Natural killer cell treated with Interleukin-12 subunit alpha and Interleukin-12 subunit beta and Interleukin-15 and Interleukin-18, amount 100 ng/mL, for 72 hours (primary cell): ENCODE measurements around the gene GNAI3. TPM values are rescaled to one million over a fixed set of nuclear protein-coding genes. Genes with fewer than 3 reads are reported as not detected.
A peak's percentile ranks its signal among the peaks of the same experiment; 100 is the strongest.

ENCODE experiments used
- ATAC-seq, 2 donors: fragments of 150-1000 bp; cut with Tn5 transposase in 1 of 2; sonication (Bioruptor Pico), chemical (Tn5 transposase) in 1 of 2; 2 replicates each; pipeline ENCODE4 v1.10.0; 2021
- DNase-seq: peaks from one replicate; pipeline ENCODE4 v3.0.0; 2022; ENCODE audit warnings: low spot score
- H3K27ac Mint-ChIP-seq, 2 donors: 1 replicate in 1 of 2; 2 replicates in 1 of 2; pipeline ENCODE4 v1.8.0; 2022; ENCODE audit warnings: mixed read lengths in 2 of 2, mild to moderate bottlenecking in 1 of 2, moderate library complexity in 1 of 2
- H3K27me3 Mint-ChIP-seq, 2 donors: 1 replicate in 1 of 2; 2 replicates in 1 of 2; pipeline ENCODE4 v1.8.0; 2022; ENCODE audit warnings: mixed read lengths in 2 of 2
- H3K36me3 Mint-ChIP-seq: one replicate; pipeline ENCODE4 v1.8.0; 2022; ENCODE audit warnings: mixed read lengths
- H3K4me1 Mint-ChIP-seq, 2 donors: 1 replicate in 1 of 2; 2 replicates in 1 of 2; pipeline ENCODE4 v1.8.0; 2022; ENCODE audit warnings: low read depth in 2 of 2, mixed read lengths in 2 of 2, mild to moderate bottlenecking in 1 of 2
- H3K4me3 Mint-ChIP-seq: one replicate; pipeline ENCODE4 v1.8.0; 2022; ENCODE audit warnings: mixed read lengths
- H3K9me3 Mint-ChIP-seq: 2 replicates; pipeline ENCODE4 v1.8.0; 2022; ENCODE audit warnings: mixed read lengths
- total RNA-seq, 2 donors: library from RNA; stranded (reverse); gene quantifications; one replicate each; pipeline ENCODE4 v1.2.3, GENCODE V29; 2022

GNAI3 gene
- total RNA-seq, 2 donors from 2014 or later = 8.9 to 10.0 TPM

- no peak for ATAC-seq
- H3K4me1 Mint-ChIP-seq = peaks cover 15 to 17% of the 10 kb centered on the region in 2 donors
- no peaks in the 10 kb centered on the region for H3K9me3 Mint-ChIP-seq
- DNase-seq = no peak
- H3K4me3 Mint-ChIP-seq = no peak overlapping the region
- H3K27ac Mint-ChIP-seq = no peak overlapping the region
- H3K36me3 Mint-ChIP-seq = no peaks in the 10 kb centered on the region
- peaks cover 0 to 7% of the 10 kb centered on the region in 2 donors for H3K27me3 Mint-ChIP-seq
Measured at GRCh38 chr1:109513110-109513710, 35.2 kb upstream of the GNAI3 start.

- Mint-ChIP-seq H3K4me3 (no peak overlapping the region), H3K36me3 (no peaks in the 10 kb centered on the region), H3K27ac (no peak overlapping the region), H3K9me3 (no peaks in the 10 kb centered on the region), H3K4me1 (peaks cover 4 to 8% of the 10 kb centered on the region in 2 donors), H3K27me3 (peaks cover 0 to 7% of the 10 kb centered on the region in 2 donors)
- DNase-seq (no peak), ATAC-seq (no peak)
Measured at GRCh38 chr1:109514846-109515245, 33.6 kb upstream of the GNAI3 start.

GRCh38 chr1:109516872-109517271 lies 31.5 kb upstream of the GNAI3 start:
- no peaks in the 10 kb centered on the region for H3K4me1 Mint-ChIP-seq
- no peak overlapping the region for H3K27ac Mint-ChIP-seq
- ATAC-seq (no peak), DNase-seq (no peak)
- no peak overlapping the region for H3K4me3 Mint-ChIP-seq
- H3K9me3 Mint-ChIP-seq = no peaks in the 10 kb centered on the region
- H3K27me3 Mint-ChIP-seq = no peaks in the 10 kb centered on the region
- H3K36me3 Mint-ChIP-seq = no peaks in the 10 kb centered on the region

- Mint-ChIP-seq H3K27me3 (peaks cover 0 to 2% of the 10 kb centered on the region in 2 donors), H3K27ac (no peak overlapping the region), H3K4me3 (no peak overlapping the region), H3K4me1 (no peaks in the 10 kb centered on the region), H3K36me3 (no peaks in the 10 kb centered on the region), H3K9me3 (no peaks in the 10 kb centered on the region)
- no peak for ATAC-seq
- DNase-seq = no peak
Measured at GRCh38 chr1:109517337-109517736, 31.1 kb upstream of the GNAI3 start.

- H3K27me3 Mint-ChIP-seq = peaks cover 0 to 5% of the 10 kb centered on the region in 2 donors
- H3K4me1 Mint-ChIP-seq = no peaks in the 10 kb centered on the region
- H3K27ac Mint-ChIP-seq = no peak overlapping the region
- ATAC-seq (no peak), DNase-seq (no peak)
- no peak overlapping the region for H3K4me3 Mint-ChIP-seq
- no peaks in the 10 kb centered on the region for H3K36me3 Mint-ChIP-seq
- H3K9me3 Mint-ChIP-seq = no peaks in the 10 kb centered on the region
Measured at GRCh38 chr1:109521002-109521951, 27.1 kb upstream of the GNAI3 start.

GRCh38 chr1:109522026-109522425 lies 26.4 kb upstream of the GNAI3 start:
- DNase-seq (no peak), ATAC-seq (no peak)
- Mint-ChIP-seq H3K36me3 (no peaks in the 10 kb centered on the region), H3K4me3 (no peak overlapping the region), H3K27me3 (peaks cover 0 to 5% of the 10 kb centered on the region in 2 donors), H3K27ac (no peak overlapping the region), H3K9me3 (no peaks in the 10 kb centered on the region), H3K4me1 (no peaks in the 10 kb centered on the region)

- no peak overlapping the region for H3K4me3 Mint-ChIP-seq
- H3K9me3 Mint-ChIP-seq = no peaks in the 10 kb centered on the region
- H3K36me3 Mint-ChIP-seq = no peaks in the 10 kb centered on the region
- H3K27ac Mint-ChIP-seq = no peak overlapping the region
- H3K27me3 Mint-ChIP-seq = peaks cover 0 to 5% of the 10 kb centered on the region in 2 donors
- ATAC-seq = no peak
- no peak for DNase-seq
- no peaks in the 10 kb centered on the region for H3K4me1 Mint-ChIP-seq
Measured at GRCh38 chr1:109523706-109524105, 24.7 kb upstream of the GNAI3 start.

- H3K36me3 Mint-ChIP-seq = no peaks in the 10 kb centered on the region
- DNase-seq (no peak), ATAC-seq (no peak)
- no peak overlapping the region for H3K27ac Mint-ChIP-seq
- H3K9me3 Mint-ChIP-seq = no peaks in the 10 kb centered on the region
- H3K27me3 Mint-ChIP-seq = peaks cover 0 to 3% of the 10 kb centered on the region in 2 donors
- no peaks in the 10 kb centered on the region for H3K4me1 Mint-ChIP-seq
- no peak overlapping the region for H3K4me3 Mint-ChIP-seq
Measured at GRCh38 chr1:109527098-109527811, 21.2 kb upstream of the GNAI3 start.

- Mint-ChIP-seq H3K36me3 (no peaks in the 10 kb centered on the region), H3K27ac (no peak overlapping the region), H3K27me3 (no peaks in the 10 kb centered on the region), H3K9me3 (no peaks in the 10 kb centered on the region), H3K4me3 (no peak overlapping the region), H3K4me1 (peaks cover 5 to 6% of the 10 kb centered on the region in 2 donors)
- ATAC-seq (no peak), DNase-seq (no peak)
Measured at GRCh38 chr1:109527846-109528695, 20.3 kb upstream of the GNAI3 start.

GRCh38 chr1:109528712-109529111 lies 19.7 kb upstream of the GNAI3 start:
- Mint-ChIP-seq H3K27me3 (no peaks in the 10 kb centered on the region), H3K36me3 (no peaks in the 10 kb centered on the region), H3K4me3 (no peak overlapping the region), H3K27ac (no peak overlapping the region), H3K4me1 (peaks cover 5 to 6% of the 10 kb centered on the region in 2 donors), H3K9me3 (no peaks in the 10 kb centered on the region)
- ATAC-seq (no peak), DNase-seq (no peak)

- DNase-seq (no peak), ATAC-seq (no peak)
- no peak overlapping the region for H3K27ac Mint-ChIP-seq
- peaks cover 5 to 6% of the 10 kb centered on the region in 2 donors for H3K4me1 Mint-ChIP-seq
- H3K27me3 Mint-ChIP-seq = no peaks in the 10 kb centered on the region
- H3K36me3 Mint-ChIP-seq = no peaks in the 10 kb centered on the region
- H3K9me3 Mint-ChIP-seq = no peaks in the 10 kb centered on the region
- H3K4me3 Mint-ChIP-seq = no peak overlapping the region
Measured at GRCh38 chr1:109529881-109530456, 18.4 kb upstream of the GNAI3 start.

GRCh38 chr1:109530457-109531087 lies 17.8 kb upstream of the GNAI3 start:
- no peak overlapping the region for H3K4me3 Mint-ChIP-seq
- no peaks in the 10 kb centered on the region for H3K9me3 Mint-ChIP-seq
- H3K4me1 Mint-ChIP-seq = peaks cover 5 to 6% of the 10 kb centered on the region in 2 donors
- no peaks in the 10 kb centered on the region for H3K27me3 Mint-ChIP-seq
- DNase-seq (no peak), ATAC-seq (no peak)
- peak overlapping the region in 1 of 2 donors; percentile 7 for H3K27ac Mint-ChIP-seq
- H3K36me3 Mint-ChIP-seq = no peaks in the 10 kb centered on the region
